GM18526 (cell line): ENCODE data around the gene CYP46A1.

Experiments
- POLR2A ChIP-seq: IDR thresholded peaks from 3 replicates; pipeline ENCODE4 v1.6.1; 2011; ENCODE audit not compliant: insufficient read length; ENCODE audit errors: extremely low read depth

CYP46A1 gene

GRCh38 chr14:99745307-99745951 is 61.3 kb downstream of the CYP46A1 start:
- no peak for TF ChIP-seq POLR2A

DNA sequence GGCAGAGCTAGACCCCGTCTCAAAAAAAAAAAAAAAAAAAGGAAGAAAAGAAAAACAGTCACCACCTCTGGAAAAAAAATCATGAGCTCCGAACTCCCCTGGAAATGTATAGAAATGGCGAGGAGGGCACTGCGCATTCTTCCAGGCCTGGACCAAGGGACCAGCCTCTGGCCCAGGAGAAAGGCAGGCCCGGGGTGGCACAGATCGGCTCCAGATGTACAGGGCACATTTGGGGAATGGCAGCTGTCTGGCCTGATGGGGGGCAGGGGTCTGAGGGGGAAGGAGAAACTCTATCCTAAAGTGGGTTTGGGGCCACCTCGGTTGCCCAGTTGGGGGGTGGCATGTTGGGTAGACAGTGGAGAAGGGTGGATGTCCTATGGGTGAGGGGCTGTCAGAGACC is 63.1 kb downstream of the CYP46A1 start:
- no peak for TF ChIP-seq POLR2A

DNA sequence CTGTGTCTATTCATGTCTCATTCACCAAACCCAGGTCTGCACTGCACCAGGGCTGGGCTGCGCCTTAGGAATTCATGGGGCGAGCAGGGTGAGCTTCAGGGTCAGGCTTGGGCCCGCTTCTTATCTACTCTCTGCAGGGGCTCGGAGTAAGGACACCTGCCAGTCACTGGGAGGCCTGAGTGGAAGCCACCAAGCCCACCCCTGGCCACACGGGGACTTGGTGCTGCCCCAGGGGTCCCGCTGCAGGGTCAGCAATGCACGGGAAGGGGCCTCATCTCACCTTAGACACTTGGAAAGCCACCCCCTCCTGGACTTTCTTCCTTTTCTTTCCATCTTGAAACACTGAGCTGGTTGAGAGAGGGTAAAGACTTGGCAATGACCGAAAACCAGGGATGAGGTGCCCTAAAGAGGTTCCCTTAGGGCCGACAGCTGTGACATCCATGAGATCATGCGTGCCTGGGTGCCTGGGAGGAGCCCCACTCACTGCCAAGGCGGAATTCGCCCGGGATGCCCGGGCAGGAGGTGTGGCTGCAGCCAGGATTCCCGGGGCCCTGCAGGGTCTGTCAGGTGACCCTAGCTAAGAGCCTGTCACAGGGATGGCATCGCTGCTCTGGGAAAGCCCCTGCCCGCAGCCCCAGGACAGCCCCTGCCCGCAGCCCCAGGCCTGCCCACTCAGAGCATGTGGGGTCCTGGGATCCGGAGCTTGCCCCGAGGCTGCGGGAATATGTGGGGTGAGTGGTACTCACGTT is 63.7 kb downstream of the CYP46A1 start:
- no peak for TF ChIP-seq POLR2A

DNA sequence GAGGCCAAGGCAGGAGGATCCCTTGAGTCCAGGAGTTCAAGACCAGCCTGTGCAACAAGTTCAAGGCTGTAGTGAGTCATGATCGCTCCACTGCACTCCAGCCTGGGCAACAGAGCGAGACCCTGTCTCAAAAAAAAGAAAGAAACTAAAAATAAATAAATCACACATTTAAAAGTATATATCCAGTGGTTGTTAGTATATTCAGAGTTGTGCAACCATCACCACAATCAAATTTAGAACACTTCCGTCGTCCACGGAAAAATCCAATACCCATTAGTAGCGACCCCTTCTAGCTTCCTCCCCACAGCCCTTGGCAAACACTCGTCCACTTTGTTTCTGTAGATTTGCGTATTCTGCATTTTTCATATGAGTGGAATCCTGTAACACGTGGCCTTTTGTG is 64.4 kb downstream of the CYP46A1 start:
- no peak for TF ChIP-seq POLR2A

- no peak for TF ChIP-seq POLR2A
These were observed 65.0 kb downstream of the CYP46A1 start for GRCh38 chr14:99749142-99749541.

GRCh38 chr14:99749763-99750715 is 65.9 kb downstream of the CYP46A1 start:
- no peak for TF ChIP-seq POLR2A

- no peak for TF ChIP-seq POLR2A
These were observed 66.8 kb downstream of the CYP46A1 start for GRCh38 chr14:99750746-99751450.

DNA sequence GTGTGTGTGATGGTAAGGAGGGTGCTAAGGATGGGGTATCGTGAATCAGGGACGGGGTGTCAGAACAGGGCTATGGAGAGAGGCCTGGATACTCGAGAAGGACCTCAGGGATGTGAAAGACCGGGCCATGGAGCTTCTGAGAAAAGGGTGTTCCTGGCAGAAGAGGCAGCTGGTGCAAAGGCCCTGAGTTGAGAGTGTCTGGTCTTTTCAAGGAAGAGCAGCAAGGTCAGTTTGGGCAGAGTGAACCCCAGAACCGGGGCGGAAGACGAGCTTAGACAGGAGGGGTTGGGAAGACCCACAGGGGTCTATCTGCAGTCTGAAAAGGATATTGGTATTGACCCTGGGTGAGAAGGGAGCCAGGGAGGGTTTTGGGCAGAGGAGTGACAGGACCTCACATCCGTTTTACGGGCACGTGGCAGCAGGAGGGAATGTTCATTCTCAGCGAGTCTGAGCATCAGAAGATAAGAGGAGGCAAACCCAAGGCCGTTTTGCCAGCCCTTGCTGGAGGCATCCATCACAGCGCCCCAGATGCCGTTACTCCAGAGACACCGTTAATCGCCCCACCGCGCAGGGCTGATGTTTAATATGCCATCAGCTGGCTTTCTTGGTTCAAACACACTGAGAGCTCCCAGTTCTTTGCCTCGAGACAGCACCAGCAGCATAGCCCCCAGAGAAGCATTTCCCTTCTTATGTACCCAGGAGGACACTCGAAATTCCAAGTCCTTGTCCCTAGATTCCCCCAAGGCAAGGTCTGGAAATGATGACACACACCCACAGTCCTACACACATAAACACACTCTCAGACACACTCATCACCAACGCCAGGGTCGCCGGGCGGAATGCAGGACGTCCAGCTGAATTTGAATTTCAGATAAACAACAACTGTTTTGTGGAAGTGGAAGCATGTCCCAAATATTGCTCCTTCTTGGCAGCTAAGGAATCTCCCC is 67.7 kb downstream of the CYP46A1 start:
- TF ChIP-seq POLR2A: no peak

DNA sequence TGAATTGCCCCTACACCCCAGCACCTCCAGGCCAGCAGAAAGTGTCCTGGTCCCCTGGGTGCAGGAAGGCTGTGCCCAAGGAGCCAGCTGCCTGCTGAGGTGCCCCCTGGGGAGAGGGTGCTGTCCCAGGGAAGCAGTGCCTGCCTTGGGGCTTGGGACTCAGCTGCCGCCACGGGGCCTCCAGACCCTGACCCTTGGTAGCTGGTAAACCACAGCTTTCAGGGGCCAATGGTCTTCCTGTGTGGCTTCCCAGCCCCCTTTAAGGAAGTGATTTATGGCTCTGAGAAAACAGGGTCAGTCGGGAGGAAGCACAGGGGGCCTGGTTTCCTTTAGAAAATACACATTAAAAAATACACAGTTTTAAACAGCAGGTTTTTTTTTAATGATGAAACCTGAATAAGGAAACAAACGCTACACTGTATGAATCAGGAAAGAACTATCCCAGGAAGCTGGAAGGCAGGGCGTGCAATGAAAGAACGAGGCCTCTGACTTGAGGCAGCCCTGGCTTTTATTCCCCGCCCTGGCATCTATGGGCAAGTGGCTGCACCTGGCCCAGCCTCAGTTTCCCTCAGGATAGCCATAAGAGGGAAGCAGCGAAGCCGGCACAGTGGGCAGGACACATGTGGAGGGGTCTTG is 68.5 kb downstream of the CYP46A1 start:
- TF ChIP-seq POLR2A: no peak

DNA sequence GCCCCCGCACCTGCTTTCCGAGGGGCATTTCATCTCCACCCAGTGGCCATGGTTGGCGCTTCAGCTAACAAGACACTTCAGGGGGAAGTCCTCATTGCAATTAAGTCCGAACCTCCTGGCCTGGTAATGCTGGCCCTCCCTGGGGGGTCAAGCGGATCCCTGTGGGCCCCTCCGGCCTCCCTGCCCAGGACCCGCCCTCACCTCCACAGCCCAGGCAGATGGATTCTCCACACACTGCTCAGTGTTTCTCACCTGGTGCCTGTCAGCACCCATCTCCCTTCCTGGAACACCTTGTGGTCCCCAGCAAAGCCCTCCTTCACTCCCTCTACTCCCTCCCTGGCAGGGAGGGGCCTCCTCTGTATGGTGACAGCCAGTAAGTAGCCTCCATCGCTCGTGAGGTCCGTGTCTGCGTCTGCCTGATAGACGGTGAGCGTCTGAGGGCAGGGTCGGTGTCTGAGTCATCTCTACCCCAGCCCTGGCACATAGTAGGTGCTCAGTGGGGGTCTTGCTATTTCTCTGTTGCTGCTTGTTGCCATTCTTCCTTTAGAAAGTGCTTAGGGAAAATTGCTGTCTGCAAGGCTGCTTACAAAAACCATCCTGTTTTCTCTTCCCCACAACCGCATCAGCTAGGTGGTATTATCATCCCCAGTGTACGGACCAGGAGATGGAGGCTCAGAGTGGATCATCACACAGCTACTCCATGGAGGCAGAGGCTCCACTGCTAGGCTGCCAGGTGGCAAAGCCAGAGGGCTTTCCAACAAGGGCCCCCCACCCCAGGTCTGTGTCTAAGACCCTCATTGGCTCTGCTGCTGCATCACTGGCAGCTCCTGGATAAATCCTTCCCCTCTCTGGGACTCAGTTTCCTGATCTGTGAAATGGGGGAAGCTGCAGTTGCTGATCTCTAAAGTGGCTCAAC is 69.4 kb downstream of the CYP46A1 start:
- no peak for TF ChIP-seq POLR2A

DNA sequence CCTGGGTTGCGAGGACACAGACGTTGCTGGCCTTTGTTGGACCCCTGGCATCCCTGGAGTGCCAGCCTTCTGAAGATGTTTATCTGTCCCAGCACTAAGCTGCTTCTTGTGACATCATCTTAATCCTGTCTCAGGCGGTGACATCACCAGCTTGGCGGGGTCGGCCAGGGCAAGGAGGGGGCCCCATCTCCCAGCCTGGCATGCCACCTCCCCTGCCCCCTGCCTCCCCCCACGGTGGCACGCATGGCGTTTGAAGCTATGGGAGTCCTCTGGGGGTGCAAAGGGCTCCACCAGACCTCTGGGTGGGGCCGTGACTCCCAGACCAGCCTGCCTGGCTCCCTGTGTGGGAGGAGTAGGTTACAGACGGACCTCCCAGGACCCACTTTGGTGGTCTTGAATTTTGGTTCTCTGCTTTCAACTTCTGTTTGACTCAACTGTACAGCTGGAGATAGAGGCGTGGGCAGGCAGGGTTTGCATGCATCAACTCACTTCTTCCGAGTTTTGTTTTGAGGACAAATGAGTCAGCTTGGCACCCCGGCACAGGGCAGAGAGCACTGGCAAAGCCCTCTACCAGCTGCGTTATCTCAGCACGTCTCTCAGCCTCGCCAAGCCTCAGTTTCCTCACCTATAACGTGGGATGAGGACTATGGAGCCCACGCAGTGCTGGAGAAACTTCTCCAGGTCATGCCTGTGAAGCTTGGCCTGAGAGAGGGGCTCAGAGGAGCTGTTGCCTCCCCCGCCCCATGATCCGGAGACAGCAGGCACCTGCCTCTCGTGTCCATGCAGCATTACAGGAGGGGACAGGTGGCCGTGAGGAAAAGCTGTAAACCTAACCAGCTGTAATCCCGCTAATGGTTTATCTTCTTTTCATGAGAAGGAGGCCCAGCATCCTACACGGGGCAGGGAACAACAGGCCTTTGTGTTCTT is 70.3 kb downstream of the CYP46A1 start:
- TF ChIP-seq POLR2A: no peak

GRCh38 chr14:99755068-99755405 is 70.9 kb downstream of the CYP46A1 start:
- no peak for TF ChIP-seq POLR2A
